ENCODE data around the gene UGT8.

The UGT8 gene

DNA sequence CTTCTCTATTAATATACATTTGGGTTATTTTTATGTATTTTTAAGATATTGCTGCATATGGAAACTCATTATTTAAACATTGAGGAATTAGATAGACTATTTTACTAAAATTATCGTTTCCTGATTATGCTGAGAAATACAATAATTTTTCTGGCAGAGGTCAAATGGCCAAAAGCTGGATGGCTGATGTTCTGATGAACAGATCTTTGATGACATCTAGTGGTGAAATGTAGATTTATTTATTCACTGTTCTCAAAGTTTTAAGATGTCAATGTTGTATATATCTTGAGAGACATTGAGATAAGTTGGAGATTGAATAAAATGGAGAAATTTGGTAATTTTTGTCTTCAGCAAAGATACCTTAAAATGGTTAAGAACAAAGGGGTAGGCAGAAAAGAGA is 96.2 kb downstream of the UGT8 start:
- Histone ChIP-seq H3K4me3 (ENCODE audit: low read length) (no peak overlapping the region), H3K27me3 (replicated peaks; ENCODE audit: control insufficient read depth, insufficient read depth, low read length) (no peaks in the 10 kb centered on the region), H3K4me1 (ENCODE audit: control insufficient read depth, insufficient read depth, low read length) (no peaks in the 10 kb centered on the region), H3K9ac (ENCODE audit: low read length) (no peak overlapping the region), H3K36me3 (ENCODE audit: control insufficient read depth, insufficient read depth, low read length, severe bottlenecking) (no peaks in the 10 kb centered on the region), H3K9me3 (ENCODE audit: control insufficient read depth, low read length) (no peaks in the 10 kb centered on the region)
- peak; percentile 72 for DNase-seq (ENCODE audit: low read depth)

DNA sequence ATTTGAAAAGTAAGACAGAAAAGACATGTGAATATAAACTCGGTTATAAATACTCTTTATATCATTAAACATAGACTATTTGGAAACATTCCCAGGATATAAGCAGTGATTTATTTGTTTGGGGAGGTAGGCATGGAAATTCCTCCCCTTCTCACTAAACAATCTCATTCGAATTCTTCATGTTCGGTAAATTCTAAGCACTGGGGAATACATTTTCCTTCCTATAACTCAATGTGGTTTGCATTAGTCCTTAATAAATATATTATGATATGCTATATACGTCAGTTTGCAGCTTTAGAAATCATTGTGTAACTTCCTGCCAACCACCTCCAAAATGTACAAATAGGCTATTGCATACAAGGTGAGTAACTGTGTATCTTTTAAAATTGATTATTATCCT is 99.6 kb downstream of the UGT8 start:
- Histone ChIP-seq H3K36me3 (ENCODE audit: control insufficient read depth, insufficient read depth, low read length, severe bottlenecking) (no peaks in the 10 kb centered on the region), H3K27me3 (replicated peaks; ENCODE audit: control insufficient read depth, insufficient read depth, low read length) (no peaks in the 10 kb centered on the region), H3K4me3 (ENCODE audit: low read length) (no peak overlapping the region)

DNA sequence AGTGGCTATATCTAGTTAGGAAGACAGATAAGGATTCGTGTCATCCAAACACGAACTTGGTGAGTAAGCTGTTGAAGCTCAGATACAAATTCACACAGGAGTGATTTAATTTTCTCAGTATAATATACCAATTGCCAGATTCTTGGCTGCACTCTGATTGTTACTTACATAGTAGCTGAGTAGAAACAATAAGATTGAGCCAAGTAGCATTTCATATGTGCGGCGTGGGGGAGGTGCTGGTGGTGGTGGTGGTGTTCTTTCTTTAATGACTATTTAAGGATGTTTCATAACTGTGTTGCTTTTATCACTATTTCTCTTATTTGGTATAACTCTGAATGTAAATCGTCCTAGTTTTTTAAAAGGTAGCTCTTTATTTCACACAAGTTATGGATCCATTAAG is 102.9 kb downstream of the UGT8 start:
- H3K36me3 ChIP-seq (ENCODE audit: control insufficient read depth, insufficient read depth, low read length, severe bottlenecking), result no peaks in the 10 kb centered on the region
- no peaks in the 10 kb centered on the region for H3K4me1 ChIP-seq (ENCODE audit: control insufficient read depth, insufficient read depth, low read length)
- H3K9me3 ChIP-seq (ENCODE audit: control insufficient read depth, low read length), result no peaks in the 10 kb centered on the region
- DNase-seq (ENCODE audit: low read depth), result no peak
- no peaks in the 10 kb centered on the region for H3K27me3 ChIP-seq (replicated peaks; ENCODE audit: control insufficient read depth, insufficient read depth, low read length)
- no peak overlapping the region for H3K4me3 ChIP-seq (ENCODE audit: low read length)
- H3K9ac ChIP-seq (ENCODE audit: low read length), result no peak overlapping the region

More for the DNA sequence above, 99.6 kb downstream of the UGT8 start:
- no peaks in the 10 kb centered on the region for H3K4me1 ChIP-seq (ENCODE audit: control insufficient read depth, insufficient read depth, low read length)
- no peak for DNase-seq (ENCODE audit: low read depth)
- H3K9ac ChIP-seq (ENCODE audit: low read length), result no peak overlapping the region
- H3K9me3 ChIP-seq (ENCODE audit: control insufficient read depth, low read length), result no peaks in the 10 kb centered on the region

DNA sequence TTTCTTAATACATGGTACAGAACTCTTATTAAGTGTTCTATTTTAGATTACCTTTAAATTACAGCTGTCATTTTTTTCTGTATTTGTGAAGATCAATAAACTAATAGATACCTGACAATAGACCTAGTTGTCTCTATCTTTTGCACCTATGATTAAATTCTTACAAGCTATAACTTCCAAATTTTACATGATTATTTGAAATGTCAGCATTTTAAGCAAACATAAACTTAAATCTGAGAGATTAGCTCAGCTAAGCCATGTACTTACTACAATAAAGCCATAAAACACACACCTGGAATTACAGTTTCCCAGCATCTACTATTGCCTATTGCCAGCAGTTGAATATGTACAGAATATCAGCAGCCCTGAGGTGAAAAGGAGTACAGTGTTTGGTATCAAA is 118.8 kb downstream of the UGT8 start:
- Histone ChIP-seq H3K4me1 (ENCODE audit: control insufficient read depth, insufficient read depth, low read length) (no peaks in the 10 kb centered on the region), H3K27me3 (replicated peaks; ENCODE audit: control insufficient read depth, insufficient read depth, low read length) (no peaks in the 10 kb centered on the region), H3K9ac (ENCODE audit: low read length) (no peak overlapping the region), H3K36me3 (ENCODE audit: control insufficient read depth, insufficient read depth, low read length, severe bottlenecking) (no peaks in the 10 kb centered on the region), H3K4me3 (ENCODE audit: low read length) (no peak overlapping the region), H3K9me3 (ENCODE audit: control insufficient read depth, low read length) (no peaks in the 10 kb centered on the region)
- no peak for DNase-seq (ENCODE audit: low read depth)

DNA sequence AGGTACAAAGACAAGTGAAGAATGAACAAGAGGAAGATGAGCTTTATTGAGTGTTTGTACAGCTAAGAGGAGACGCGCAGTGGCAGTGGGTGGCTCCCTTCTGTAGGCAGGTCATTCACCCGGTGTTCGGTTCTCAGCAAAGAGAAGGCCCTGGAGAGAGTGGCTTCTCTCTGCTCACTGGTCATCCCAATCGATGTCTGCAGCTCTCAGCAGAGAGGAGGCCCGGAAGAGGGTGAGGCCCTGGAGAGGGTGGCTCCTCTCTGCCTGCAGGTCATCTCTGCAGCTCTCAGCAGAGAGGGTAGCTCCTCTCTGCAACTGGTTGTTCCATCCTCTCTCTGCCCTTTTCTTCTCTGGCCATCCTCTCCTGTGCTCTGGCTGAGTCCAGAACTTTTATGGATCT is 126.5 kb downstream of the UGT8 start:
- Histone ChIP-seq H3K4me1 (ENCODE audit: control insufficient read depth, insufficient read depth, low read length) (no peaks in the 10 kb centered on the region), H3K9ac (ENCODE audit: low read length) (no peak overlapping the region), H3K4me3 (ENCODE audit: low read length) (no peak overlapping the region), H3K9me3 (ENCODE audit: control insufficient read depth, low read length) (no peaks in the 10 kb centered on the region), H3K36me3 (ENCODE audit: control insufficient read depth, insufficient read depth, low read length, severe bottlenecking) (no peaks in the 10 kb centered on the region), H3K27me3 (replicated peaks; ENCODE audit: control insufficient read depth, insufficient read depth, low read length) (no peaks in the 10 kb centered on the region)
- no peak for DNase-seq (ENCODE audit: low read depth)

DNA sequence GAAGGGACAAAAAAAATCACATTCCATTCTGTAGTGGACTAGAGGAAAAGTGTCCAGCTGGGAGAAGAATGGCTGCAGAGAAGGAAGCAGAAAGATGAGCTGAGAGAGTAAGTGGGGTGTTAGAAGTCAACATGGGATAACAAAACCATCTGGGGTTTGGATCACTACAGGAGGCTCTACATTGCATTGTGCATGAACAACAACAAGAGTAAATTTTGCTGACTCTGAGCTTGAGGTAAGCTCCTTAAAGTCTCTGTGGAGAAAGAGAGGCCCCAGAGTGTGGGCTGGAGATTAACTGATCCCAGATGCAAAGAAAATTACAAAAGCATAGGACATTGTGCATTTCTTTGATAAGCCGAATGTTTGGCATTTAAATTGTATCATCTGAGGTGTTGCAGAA is 128.9 kb downstream of the UGT8 start:
- H3K27me3 ChIP-seq (replicated peaks; ENCODE audit: control insufficient read depth, insufficient read depth, low read length), result no peaks in the 10 kb centered on the region
- no peak for DNase-seq (ENCODE audit: low read depth)
- no peaks in the 10 kb centered on the region for H3K4me1 ChIP-seq (ENCODE audit: control insufficient read depth, insufficient read depth, low read length)
- no peak overlapping the region for H3K9ac ChIP-seq (ENCODE audit: low read length)
- H3K36me3 ChIP-seq (ENCODE audit: control insufficient read depth, insufficient read depth, low read length, severe bottlenecking), result no peaks in the 10 kb centered on the region
- H3K4me3 ChIP-seq (ENCODE audit: low read length), result no peak overlapping the region
- no peaks in the 10 kb centered on the region for H3K9me3 ChIP-seq (ENCODE audit: control insufficient read depth, low read length)

Data from adipocyte (in vitro differentiated cells).